ENCODE data around the gene PRR32.

The PRR32 gene

DNA sequence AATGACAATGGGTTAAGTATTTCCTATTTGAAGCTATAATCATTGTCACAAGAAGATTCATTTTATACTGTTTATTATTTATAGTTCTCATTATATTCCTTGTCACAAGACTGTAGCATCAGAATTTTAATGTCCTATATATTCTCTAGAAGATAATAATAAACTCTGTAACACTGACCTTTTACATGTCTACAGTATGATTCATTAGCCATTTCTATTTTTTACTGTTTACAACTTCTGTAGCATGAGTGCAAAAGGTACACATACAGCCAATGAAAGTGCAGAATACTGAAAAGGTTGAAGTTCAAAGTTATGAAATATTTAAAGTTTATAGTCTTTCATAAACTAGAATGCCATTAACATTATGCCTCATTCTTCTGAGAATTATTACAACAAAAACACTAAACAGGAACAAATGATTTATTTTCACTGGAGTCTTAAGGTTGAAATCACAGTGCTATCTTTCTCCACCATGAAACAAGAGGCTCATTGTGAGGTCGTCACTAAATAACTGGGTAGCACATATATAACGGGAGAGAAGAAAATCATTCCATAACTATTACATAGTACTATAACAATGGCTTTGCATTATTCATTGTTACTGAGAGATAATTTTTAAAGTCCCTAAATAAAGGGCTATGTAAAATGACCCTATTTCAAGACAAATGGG lies 4.9 kb downstream of the PRR32 start:
- H3K27ac ChIP-seq, result no peak overlapping the region

GRCh38 chrX:126825566-126826193 lies 6.2 kb downstream of the PRR32 start:
- no peak for TF ChIP-seq ZFX (IDR thresholded peaks at IDR 0.05)
- TF ChIP-seq, protein P1, sequence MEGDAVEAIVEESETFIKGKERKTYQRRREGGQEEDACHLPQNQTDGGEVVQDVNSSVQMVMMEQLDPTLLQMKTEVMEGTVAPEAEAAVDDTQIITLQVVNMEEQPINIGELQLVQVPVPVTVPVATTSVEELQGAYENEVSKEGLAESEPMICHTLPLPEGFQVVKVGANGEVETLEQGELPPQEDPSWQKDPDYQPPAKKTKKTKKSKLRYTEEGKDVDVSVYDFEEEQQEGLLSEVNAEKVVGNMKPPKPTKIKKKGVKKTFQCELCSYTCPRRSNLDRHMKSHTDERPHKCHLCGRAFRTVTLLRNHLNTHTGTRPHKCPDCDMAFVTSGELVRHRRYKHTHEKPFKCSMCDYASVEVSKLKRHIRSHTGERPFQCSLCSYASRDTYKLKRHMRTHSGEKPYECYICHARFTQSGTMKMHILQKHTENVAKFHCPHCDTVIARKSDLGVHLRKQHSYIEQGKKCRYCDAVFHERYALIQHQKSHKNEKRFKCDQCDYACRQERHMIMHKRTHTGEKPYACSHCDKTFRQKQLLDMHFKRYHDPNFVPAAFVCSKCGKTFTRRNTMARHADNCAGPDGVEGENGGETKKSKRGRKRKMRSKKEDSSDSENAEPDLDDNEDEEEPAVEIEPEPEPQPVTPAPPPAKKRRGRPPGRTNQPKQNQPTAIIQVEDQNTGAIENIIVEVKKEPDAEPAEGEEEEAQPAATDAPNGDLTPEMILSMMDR (conservative IDR thresholded peaks at IDR 0.05), result no peak
- no peak overlapping the region for H3K27ac ChIP-seq

More for the DNA sequence above, 4.9 kb downstream of the PRR32 start:
- TF ChIP-seq, protein P1 (conservative IDR thresholded peaks at IDR 0.05), result no peak
- no peak for TF ChIP-seq ZFX (IDR thresholded peaks at IDR 0.05)

- no peak overlapping the region for H3K27ac ChIP-seq
- TF ChIP-seq, protein P1 (conservative IDR thresholded peaks at IDR 0.05), result no peak
- no peak for TF ChIP-seq ZFX (IDR thresholded peaks at IDR 0.05)
These were observed 16.7 kb downstream of the PRR32 start for GRCh38 chrX:126836186-126836585.

- H3K27ac ChIP-seq, result no peak overlapping the region
- TF ChIP-seq ZFX (IDR thresholded peaks at IDR 0.05), result no peak
- TF ChIP-seq, protein P1 (conservative IDR thresholded peaks at IDR 0.05), result no peak
These were observed 27.6 kb downstream of the PRR32 start for GRCh38 chrX:126847143-126847542.

GRCh38 chrX:126855839-126856524 lies 36.5 kb downstream of the PRR32 start:
- TF ChIP-seq, protein P1 (conservative IDR thresholded peaks at IDR 0.05), result no peak
- no peak for TF ChIP-seq ZFX (IDR thresholded peaks at IDR 0.05)
- H3K27ac ChIP-seq, result no peak overlapping the region

All from C4-2B (cell line).